Effector CD8-positive, alpha-beta T cell (primary cell): ENCODE data around the gene VENTX.

Experiments
- DNase-seq: peaks from one replicate; lab custom pipeline; 2025; lab: John Stamatoyannopoulos, UW

VENTX gene

DNA sequence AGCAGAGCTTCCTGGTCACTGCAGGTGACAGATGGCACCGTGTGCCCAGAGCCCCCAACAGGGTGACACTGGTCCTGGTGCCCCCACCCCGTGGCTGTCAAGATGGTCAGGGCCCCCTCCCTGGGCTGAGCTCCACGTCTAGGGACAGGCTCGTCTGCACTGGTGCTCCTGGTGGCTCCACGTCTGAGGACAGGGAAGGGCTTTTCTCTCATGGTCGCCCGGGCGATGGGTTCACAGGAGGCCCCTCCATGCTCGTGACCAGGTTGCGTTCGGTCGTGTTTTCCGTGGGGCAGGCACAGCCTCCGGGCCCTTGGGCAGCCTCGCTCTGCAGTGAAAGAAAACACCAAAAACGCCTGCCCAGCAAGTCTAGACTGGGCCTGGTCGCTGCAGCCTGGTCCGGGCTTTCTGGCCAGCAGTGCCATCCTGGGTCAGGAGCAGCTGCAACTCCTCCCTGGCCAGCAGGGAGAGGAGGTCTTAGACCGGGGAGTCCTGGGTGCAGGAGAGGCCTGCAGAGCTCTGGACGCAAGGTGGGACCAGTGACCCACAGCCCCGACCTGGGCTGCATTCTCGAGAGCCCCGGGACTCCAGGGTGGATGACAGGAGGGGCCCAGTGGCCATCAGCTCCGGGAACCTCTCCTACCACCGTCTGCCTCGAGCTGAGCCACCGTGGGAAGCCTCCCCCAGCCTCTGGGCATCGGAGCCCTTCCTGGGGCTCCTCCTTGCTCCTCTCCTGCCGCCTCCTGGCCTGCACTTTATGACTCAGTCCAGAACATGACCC lies 35.5 kb upstream of the VENTX start:
- no peak for DNase-seq

- no peak for DNase-seq
Observed at GRCh38 chr10:133202778-133203651, 34.6 kb upstream of the VENTX start.

- no peak for DNase-seq
Observed at GRCh38 chr10:133203652-133204195, 33.9 kb upstream of the VENTX start.

DNA sequence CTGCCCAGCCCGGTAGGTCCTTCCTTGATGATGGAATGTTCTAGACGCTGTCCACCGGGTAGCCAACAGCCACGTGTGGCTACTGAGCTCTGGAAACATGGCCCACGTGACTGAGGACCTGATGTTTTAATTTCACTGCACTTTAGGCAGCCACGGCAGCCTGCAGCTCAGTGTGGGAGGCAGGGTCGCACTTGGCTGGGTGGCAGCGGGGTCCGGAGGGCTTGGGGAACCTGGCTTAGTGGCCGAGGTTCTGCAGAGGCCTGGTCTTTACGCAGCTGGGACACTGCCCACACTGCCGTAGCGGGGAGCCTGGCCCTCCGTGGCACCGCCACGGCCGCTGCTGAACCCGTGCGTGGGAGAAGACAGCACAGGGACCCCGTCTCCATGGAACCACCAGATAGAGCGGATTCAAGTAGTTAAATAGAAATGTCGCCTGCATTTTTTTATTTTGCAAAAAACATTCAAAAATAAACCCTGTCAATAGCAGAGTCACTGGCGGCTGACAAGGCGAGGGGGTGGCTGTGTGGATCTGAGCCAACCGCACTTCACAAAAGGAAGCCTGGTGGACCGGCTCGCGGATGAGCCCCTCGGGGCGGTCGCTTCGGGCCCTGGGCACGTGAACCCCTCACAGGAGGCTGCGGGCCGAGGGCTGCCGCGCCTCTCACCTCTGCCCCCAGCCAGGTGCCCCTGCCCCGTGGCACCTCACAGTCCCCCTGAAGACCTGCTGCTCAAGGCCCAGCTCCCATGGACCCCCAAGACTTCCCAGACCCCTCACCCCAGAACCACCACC lies 33.2 kb upstream of the VENTX start:
- DNase-seq, result no peak

DNA sequence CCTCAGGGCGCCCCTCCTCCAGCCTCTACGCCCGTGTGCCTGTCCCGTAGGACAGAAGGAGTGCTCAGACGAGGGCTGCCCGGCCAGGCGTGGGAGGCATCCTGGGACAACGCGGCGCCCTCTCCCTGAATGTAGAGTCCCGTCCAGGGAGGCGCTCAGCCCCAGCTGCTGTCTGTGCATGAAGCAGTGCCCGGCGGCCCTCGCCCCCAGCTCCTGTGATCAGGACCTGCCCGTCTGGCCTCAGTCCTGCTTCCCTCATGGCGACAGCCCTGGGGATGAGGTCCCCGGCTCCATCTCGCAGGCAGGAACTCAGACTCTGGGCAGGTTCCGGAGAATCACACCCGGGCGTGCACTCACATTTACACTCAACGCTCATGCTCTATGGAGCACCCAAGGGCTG lies 32.5 kb upstream of the VENTX start:
- DNase-seq, result no peak

DNA sequence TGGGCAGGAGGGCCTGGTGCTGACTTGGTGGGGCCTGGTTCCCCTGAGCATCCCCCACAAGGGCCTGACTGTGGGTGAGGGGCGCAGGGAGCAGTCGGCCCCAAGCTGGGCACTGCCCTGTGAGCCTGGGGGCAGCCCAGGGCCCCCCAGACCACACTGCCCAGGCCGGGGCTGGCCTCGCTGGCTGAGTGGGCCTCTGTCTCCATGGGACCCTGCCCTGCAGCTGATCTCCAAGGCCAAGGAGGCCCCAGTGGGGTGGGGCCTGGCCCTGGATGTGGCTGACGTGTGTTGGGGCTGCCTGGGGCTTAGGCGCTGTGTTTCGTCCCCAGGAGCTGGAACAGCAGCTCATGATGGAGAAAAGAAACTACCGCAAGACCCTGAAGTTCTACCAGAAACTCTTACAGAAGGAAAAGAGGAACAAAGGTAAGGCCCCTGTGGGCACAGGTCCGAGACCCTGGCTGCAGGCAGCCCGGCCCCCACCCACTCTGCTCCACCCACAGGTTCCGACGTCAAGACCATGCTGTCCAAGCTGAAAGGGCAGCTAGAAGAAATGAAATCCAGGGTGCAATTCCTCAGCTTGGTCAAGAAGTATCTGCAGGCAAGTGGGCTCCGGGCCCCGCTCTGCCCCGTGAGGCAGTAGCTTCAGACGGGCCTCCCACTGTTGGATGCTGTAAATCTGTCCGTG lies 31.2 kb upstream of the VENTX start:
- DNase-seq, result no peak

GRCh38 chr10:133207041-133207600 lies 30.5 kb upstream of the VENTX start:
- no peak for DNase-seq

GRCh38 chr10:133207627-133208026 lies 30.0 kb upstream of the VENTX start:
- no peak for DNase-seq

- no peak for DNase-seq
Observed at GRCh38 chr10:133208466-133208865, 29.2 kb upstream of the VENTX start.

GRCh38 chr10:133209117-133209516 lies 28.5 kb upstream of the VENTX start:
- DNase-seq, result no peak

- DNase-seq, result no peak
Observed at GRCh38 chr10:133209641-133210040, 28.0 kb upstream of the VENTX start.

GRCh38 chr10:133210398-133211140 lies 27.1 kb upstream of the VENTX start:
- DNase-seq, result no peak

GRCh38 chr10:133211141-133211830 lies 26.4 kb upstream of the VENTX start:
- no peak for DNase-seq

- DNase-seq, result no peak
Observed at GRCh38 chr10:133211959-133212852, 25.4 kb upstream of the VENTX start.

- no peak for DNase-seq
Observed at GRCh38 chr10:133212853-133213494, 24.7 kb upstream of the VENTX start.

- no peak for DNase-seq
Observed at GRCh38 chr10:133213641-133214467, 23.8 kb upstream of the VENTX start.
